Stimulated activated CD8-positive, alpha-beta memory T cell treated with anti-CD3 and anti-CD28 coated beads, Interleukin-4, amount 100 ng/mL, for 4 hours (primary cell): Measurements from ENCODE around the gene PHACTR4.
"Not testable (repeated sequence)": the region's sequence is repeated elsewhere in the genome, so short reads cannot be mapped to it uniquely, and the experiment has no call there.

Source experiments
- DNase-seq, 2 donors: peaks; one replicate each; pipeline ENCODE4 v3.0.0-alpha.2; 2020; ENCODE audit warnings: low read depth in 2 of 2, low spot score in 1 of 2

PHACTR4 gene

GRCh38 chr1:28482702-28483101, 113.2 kb downstream of the PHACTR4 start:
- no peak for DNase-seq

GRCh38 chr1:28494737-28495136, 125.2 kb downstream of the PHACTR4 start:
- no peak for DNase-seq

- no peak for DNase-seq
Observed at GRCh38 chr1:28499553-28499952, 130.0 kb downstream of the PHACTR4 start.

GRCh38 chr1:28501925-28502324, 132.4 kb downstream of the PHACTR4 start:
- no peak for DNase-seq

GRCh38 chr1:28503117-28503516, 133.6 kb downstream of the PHACTR4 start:
- DNase-seq = no peak

- DNase-seq = peak; percentile 89 to 93
Observed at GRCh38 chr1:28505406-28506187, 136.1 kb downstream of the PHACTR4 start, which contains the start of gene RCC1. RCC1 (plus strand) TSS chr1:28506043; CDS start chr1:28529867, 23,824 bp downstream.

- no peak for DNase-seq
Observed at GRCh38 chr1:28506907-28507246, 137.3 kb downstream of the PHACTR4 start.

GRCh38 chr1:28507247-28507645, 137.7 kb downstream of the PHACTR4 start:
- DNase-seq = no peak

- DNase-seq = no peak
Observed at GRCh38 chr1:28507646-28508434, 138.3 kb downstream of the PHACTR4 start.

- no peak for DNase-seq
Observed at GRCh38 chr1:28508435-28508754, 138.9 kb downstream of the PHACTR4 start.

- DNase-seq = no peak
Observed at GRCh38 chr1:28509705-28510272, 140.2 kb downstream of the PHACTR4 start.

GRCh38 chr1:28510273-28510969, 140.9 kb downstream of the PHACTR4 start:
- no peak for DNase-seq

GRCh38 chr1:28510970-28511440, 141.5 kb downstream of the PHACTR4 start:
- DNase-seq = no peak

GRCh38 chr1:28512058-28512611, 142.6 kb downstream of the PHACTR4 start:
- no peak for DNase-seq

- DNase-seq = not testable (repeated sequence)
Observed at GRCh38 chr1:28514445-28514933, 144.9 kb downstream of the PHACTR4 start.

GRCh38 chr1:28516518-28516956, 147.0 kb downstream of the PHACTR4 start:
- DNase-seq = no peak

GRCh38 chr1:28517649-28517999, 148.1 kb downstream of the PHACTR4 start:
- DNase-seq = no peak

- peak; percentile 70 to 78 for DNase-seq
Observed at GRCh38 chr1:28518000-28518744, 148.6 kb downstream of the PHACTR4 start.

GRCh38 chr1:28518745-28519341, 149.3 kb downstream of the PHACTR4 start:
- no peak for DNase-seq
